GM10266 (cell line): ENCODE data around the gene RRP8.
A peak's percentile ranks its signal among the peaks of the same experiment; 100 is the strongest.

Source experiments
- DNase-seq: peaks from one replicate; pipeline ENCODE4 v3.0.0; 2012; ENCODE audit errors: extremely low spot score
- TF ChIP-seq, protein P1 (sequence below): IDR thresholded peaks from 2 replicates; pipeline ENCODE4 v1.5.1; 2012; ENCODE audit warnings: mild to moderate bottlenecking, low read depth; ENCODE audit not compliant: control insufficient read depth, insufficient read depth; ENCODE audit errors: missing control alignments

RRP8 gene

GRCh38 chr11:6615882-6616585, 12.6 kb upstream of the RRP8 start:
- no peak for DNase-seq
- TF ChIP-seq, protein P1, sequence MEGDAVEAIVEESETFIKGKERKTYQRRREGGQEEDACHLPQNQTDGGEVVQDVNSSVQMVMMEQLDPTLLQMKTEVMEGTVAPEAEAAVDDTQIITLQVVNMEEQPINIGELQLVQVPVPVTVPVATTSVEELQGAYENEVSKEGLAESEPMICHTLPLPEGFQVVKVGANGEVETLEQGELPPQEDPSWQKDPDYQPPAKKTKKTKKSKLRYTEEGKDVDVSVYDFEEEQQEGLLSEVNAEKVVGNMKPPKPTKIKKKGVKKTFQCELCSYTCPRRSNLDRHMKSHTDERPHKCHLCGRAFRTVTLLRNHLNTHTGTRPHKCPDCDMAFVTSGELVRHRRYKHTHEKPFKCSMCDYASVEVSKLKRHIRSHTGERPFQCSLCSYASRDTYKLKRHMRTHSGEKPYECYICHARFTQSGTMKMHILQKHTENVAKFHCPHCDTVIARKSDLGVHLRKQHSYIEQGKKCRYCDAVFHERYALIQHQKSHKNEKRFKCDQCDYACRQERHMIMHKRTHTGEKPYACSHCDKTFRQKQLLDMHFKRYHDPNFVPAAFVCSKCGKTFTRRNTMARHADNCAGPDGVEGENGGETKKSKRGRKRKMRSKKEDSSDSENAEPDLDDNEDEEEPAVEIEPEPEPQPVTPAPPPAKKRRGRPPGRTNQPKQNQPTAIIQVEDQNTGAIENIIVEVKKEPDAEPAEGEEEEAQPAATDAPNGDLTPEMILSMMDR: no peak

DNA sequence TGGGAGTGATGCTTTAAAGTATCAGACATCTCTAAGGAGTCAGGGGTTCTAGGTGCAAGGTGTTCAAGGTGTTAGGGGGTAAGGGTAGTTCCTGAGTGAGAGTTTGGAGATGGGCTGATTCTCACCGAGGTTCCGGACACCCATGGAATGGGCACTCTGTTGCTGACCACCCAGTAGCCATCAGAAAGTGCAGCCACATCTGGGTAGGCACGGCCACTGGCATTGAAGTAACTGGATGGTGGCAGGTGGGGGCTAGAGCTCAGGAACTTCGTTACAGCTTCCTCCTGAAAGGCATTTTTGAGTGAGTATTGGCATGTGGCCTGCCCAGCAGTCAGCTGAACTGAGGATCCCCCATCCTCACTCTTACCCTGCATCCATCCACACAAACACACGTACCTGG, 11.6 kb upstream of the RRP8 start:
- TF ChIP-seq, protein P1: no peak
- no peak for DNase-seq

DNA sequence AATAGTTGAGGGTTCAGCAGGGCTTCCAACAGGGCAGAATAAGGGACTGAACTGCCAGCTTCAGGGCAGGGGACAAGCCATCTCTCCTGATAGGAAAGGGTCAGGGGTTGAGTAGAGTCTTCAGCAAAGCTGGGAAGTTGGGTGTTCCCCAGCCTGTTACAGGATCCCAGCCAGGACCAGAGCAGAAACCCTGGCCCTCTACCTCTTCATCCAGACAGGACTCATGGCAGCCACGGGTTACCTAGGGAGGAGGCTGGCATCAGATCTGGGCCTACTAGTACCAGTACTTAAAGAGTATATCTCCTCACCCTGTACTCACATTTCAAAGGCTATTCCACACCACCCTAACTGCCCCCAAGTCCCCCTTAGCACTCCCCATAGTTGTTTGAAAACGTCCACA, 11.0 kb upstream of the RRP8 start:
- TF ChIP-seq, protein P1: no peak
- no peak for DNase-seq

DNA sequence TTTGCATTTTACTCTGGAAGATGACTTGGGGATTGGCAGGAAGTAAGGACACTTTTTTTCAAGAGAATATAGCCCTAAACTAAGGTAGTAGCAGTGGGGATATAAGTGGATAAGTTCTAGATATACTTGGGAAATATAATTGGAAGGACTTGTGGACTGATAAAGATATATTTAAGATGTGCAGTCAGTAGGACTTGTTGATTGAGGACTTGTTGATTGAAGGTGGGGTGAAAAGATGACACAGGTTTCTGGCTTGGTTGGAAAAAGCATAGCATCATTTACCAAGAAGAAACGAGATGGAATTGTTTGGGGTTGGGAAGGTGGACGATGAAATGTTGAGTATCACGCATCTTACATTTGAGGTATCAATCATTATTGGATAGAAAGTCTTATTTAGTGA, 10.1 kb upstream of the RRP8 start:
- no peak for DNase-seq
- TF ChIP-seq, protein P1: no peak

DNA sequence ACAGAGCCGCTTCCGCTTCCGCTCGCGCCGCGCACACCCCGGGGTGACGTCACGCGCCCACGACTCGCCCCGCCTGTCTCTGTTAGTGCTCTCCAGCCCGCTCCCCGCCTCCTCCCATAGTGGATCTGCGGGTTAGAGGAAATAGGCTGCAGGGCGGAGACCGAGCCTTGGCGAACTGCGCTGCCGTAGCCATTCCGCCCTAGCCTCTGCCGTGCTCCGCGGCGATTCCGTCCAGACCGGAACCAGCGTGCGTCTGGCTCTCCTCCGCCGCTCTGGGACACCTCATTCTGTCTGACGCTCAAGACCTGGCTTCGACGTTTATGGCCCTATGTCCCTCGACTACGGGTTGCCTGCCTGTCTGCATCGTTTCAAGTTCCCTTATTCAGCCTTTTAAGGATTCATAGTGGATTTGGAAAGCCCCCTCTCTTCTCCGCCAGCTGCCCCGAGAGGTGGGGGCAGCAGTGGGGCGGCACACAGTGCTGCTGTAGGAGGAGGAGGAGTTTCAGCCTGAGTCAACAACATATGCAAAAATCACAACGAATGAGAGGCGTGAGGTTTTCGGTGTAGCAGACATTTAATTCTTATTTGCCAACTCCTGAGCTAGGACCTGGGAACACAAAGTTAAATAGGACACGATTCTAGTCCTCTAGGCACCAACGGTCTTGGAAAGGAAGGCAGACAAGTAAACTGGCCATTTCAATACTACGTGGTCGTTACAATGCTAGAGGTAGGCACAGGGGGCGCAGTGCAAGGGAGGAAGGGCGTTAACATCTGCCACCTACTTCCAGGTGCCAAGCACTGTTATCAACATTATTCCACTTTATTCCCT, 9.0 kb upstream of the RRP8 start, which contains the start of gene TAF10:
Gene TAF10 (minus strand): TSS at position 4 of the 829 bp plus-strand sequence. CDS start 27 bp downstream, outside the sequence.
- TF ChIP-seq, protein P1: peak; percentile 47
- DNase-seq: peak; percentile 91

- TF ChIP-seq, protein P1: no peak
- DNase-seq: no peak
These were observed 8.5 kb upstream of the RRP8 start for GRCh38 chr11:6611963-6612212.
